Measurements from ENCODE around the gene GCFC2. TPM values are rescaled to one million over a fixed set of nuclear protein-coding genes. Genes with fewer than 3 reads are reported as not detected.
A peak's percentile ranks its signal among the peaks of the same experiment; 100 is the strongest.
"Not testable (repeated sequence)": the region's sequence is repeated elsewhere in the genome, so short reads cannot be mapped to it uniquely, and the experiment has no call there.

The GCFC2 gene
- total and polyA plus RNA-seq, 2 experiments from 2014 or later: 15.5 to 28.8 TPM

DNA sequence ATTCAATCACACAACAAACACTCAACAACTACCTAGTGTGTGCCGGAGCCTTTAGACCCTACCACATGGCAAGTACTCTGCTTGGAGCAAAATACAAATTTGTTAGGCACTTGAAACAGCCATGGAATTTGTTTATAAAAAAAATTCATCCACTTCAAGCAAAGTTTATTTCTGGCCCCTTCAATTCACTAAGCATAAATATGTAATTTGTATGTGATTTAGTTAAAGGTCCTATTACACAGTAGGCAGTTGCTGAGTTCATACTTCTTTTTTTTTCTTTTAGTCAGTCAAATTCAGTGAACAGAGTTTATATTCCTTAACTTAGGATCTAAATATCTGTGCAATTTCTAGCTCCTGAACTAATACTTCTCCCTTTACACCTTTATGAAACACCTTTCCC, 22.5 kb downstream of the GCFC2 start:
- no peak overlapping the region for H3K4me3 ChIP-seq
- H3K79me2 ChIP-seq: no peaks in the 10 kb centered on the region
- H3K27ac ChIP-seq: no peak overlapping the region
- WGBS (ENCODE audit: low lambda C conversion rate, missing lambda C conversion rate): 100% methylated on average over 1 of the region's 1 CpG
- H3K9me3 ChIP-seq (ENCODE audit: low read depth): no peaks in the 10 kb centered on the region
- H2AFZ ChIP-seq: no peak overlapping the region
- no peaks in the 10 kb centered on the region for H3K27me3 ChIP-seq
- H3K9me2 ChIP-seq (replicated peaks; ENCODE audit: insufficient read depth): no peaks in the 10 kb centered on the region
- no peak for DNase-seq (ENCODE audit: low spot score)
- no peaks in the 10 kb centered on the region for H3K36me3 ChIP-seq (replicated peaks; ENCODE audit: insufficient read depth, low read depth)
- TF ChIP-seq, protein P1, sequence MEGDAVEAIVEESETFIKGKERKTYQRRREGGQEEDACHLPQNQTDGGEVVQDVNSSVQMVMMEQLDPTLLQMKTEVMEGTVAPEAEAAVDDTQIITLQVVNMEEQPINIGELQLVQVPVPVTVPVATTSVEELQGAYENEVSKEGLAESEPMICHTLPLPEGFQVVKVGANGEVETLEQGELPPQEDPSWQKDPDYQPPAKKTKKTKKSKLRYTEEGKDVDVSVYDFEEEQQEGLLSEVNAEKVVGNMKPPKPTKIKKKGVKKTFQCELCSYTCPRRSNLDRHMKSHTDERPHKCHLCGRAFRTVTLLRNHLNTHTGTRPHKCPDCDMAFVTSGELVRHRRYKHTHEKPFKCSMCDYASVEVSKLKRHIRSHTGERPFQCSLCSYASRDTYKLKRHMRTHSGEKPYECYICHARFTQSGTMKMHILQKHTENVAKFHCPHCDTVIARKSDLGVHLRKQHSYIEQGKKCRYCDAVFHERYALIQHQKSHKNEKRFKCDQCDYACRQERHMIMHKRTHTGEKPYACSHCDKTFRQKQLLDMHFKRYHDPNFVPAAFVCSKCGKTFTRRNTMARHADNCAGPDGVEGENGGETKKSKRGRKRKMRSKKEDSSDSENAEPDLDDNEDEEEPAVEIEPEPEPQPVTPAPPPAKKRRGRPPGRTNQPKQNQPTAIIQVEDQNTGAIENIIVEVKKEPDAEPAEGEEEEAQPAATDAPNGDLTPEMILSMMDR (IDR thresholded peaks at IDR 0.05; ENCODE audit: poor library complexity): no peak
- TF ChIP-seq EZH2phosphoT487 (IDR thresholded peaks at IDR 0.05; ENCODE audit: low read depth, severe bottlenecking, unreplicated experiment): no peak
- TF ChIP-seq EZH2 (IDR thresholded peaks at IDR 0.05; ENCODE audit: borderline replicate concordance): no peak
- H3K4me2 ChIP-seq: no peak overlapping the region
- no peaks in the 10 kb centered on the region for H3K4me1 ChIP-seq (ENCODE audit: insufficient read depth)
- H4K20me1 ChIP-seq (ENCODE audit: insufficient read depth, poor library complexity, severe bottlenecking): no peaks in the 10 kb centered on the region

DNA sequence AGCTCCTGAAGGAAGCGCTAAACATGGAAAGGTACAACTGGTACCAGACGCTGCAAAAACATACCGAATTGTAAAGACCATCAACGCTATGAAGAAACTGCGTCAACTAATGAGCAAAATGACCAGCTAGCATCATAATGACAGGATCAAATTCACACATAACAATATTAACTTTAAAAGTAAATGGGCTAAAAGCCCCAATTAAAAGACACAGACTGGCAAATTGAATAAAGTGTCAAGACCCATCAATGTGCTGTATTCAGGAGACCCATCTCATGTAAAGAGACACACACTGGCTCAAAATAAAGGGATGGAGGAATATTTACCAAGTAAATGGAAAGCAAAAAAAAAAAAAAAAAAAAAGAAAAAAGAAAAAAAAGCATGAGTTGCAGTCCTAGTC, 27.3 kb downstream of the GCFC2 start:
- not testable (repeated sequence) for H3K79me2 ChIP-seq; H3K4me1 ChIP-seq (ENCODE audit: insufficient read depth); H3K27me3 ChIP-seq; DNase-seq (ENCODE audit: low spot score); H3K27ac ChIP-seq; H3K9me2 ChIP-seq (replicated peaks; ENCODE audit: insufficient read depth); H3K4me2 ChIP-seq; H3K9me3 ChIP-seq (ENCODE audit: low read depth); H4K20me1 ChIP-seq (ENCODE audit: insufficient read depth, poor library complexity, severe bottlenecking); H3K36me3 ChIP-seq (replicated peaks; ENCODE audit: insufficient read depth, low read depth); H3K4me3 ChIP-seq; H2AFZ ChIP-seq
- 97% methylated on average over 5 of the region's 5 CpGs for WGBS (ENCODE audit: low lambda C conversion rate, missing lambda C conversion rate)

DNA sequence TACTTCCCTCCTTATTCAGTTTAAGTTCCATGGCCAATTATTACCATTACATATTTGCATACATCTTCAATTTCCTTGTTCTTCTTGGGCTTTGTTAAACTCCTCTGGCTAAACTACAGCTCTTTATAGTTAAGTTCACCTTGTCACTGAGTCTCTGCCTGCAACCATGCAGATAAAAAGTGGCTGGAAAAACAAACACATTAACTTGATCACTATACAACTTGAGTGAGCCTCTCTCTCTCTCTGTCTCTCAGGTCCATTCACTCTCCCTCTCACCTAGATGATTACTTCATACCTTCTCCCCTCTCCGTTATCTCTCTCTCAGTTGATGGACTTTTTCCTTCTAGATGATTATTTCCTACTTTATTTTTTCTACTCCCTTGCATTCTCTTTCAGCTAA, 30.3 kb downstream of the GCFC2 start:
- Histone ChIP-seq H3K27me3 (no peaks in the 10 kb centered on the region), H3K79me2 (no peaks in the 10 kb centered on the region), H3K36me3 (replicated peaks; ENCODE audit: insufficient read depth, low read depth) (no peaks in the 10 kb centered on the region), H3K4me3 (no peak overlapping the region), H3K9me3 (ENCODE audit: low read depth) (no peaks in the 10 kb centered on the region), H3K9me2 (replicated peaks; ENCODE audit: insufficient read depth) (no peaks in the 10 kb centered on the region), H3K27ac (no peak overlapping the region), H3K4me2 (no peak overlapping the region), H4K20me1 (ENCODE audit: insufficient read depth, poor library complexity, severe bottlenecking) (no peaks in the 10 kb centered on the region), H3K4me1 (ENCODE audit: insufficient read depth) (no peaks in the 10 kb centered on the region), H2AFZ (no peak overlapping the region)
- peak; percentile 9 for DNase-seq (ENCODE audit: low spot score)
- 91% methylated on average over 1 of the region's 1 CpG for WGBS (ENCODE audit: low lambda C conversion rate, missing lambda C conversion rate)
- TF ChIP-seq, protein P1 (IDR thresholded peaks at IDR 0.05; ENCODE audit: poor library complexity): no peak
- TF ChIP-seq EZH2phosphoT487 (IDR thresholded peaks at IDR 0.05; ENCODE audit: low read depth, severe bottlenecking, unreplicated experiment): no peak
- no peak for TF ChIP-seq EZH2 (IDR thresholded peaks at IDR 0.05; ENCODE audit: borderline replicate concordance)

DNA sequence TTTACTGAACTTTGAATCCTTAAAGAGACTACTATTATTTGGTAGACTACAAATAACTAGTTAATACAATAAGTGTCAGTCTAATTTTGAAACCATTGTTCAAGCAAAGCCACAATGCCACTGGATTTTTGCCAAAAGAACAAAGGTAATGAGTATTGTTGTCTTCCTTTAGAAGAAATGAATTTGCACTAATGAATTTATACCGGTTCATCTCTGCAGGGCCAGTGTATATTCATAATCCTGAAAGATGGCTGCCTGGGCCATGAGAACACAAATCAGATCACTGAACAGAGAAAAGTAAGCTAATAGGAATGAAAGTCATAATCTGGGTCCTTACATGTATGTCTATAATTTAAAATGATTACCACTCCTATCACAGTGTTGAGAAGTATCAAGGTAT, 31.2 kb downstream of the GCFC2 start:
- H3K27me3 ChIP-seq: no peaks in the 10 kb centered on the region
- H3K27ac ChIP-seq: no peak overlapping the region
- no peaks in the 10 kb centered on the region for H3K9me3 ChIP-seq (ENCODE audit: low read depth)
- no peak overlapping the region for H3K4me3 ChIP-seq
- TF ChIP-seq EZH2phosphoT487 (IDR thresholded peaks at IDR 0.05; ENCODE audit: low read depth, severe bottlenecking, unreplicated experiment): no peak
- TF ChIP-seq EZH2 (IDR thresholded peaks at IDR 0.05; ENCODE audit: borderline replicate concordance): no peak
- TF ChIP-seq, protein P1 (IDR thresholded peaks at IDR 0.05; ENCODE audit: poor library complexity): no peak
- H3K4me1 ChIP-seq (ENCODE audit: insufficient read depth): no peaks in the 10 kb centered on the region
- H3K36me3 ChIP-seq (replicated peaks; ENCODE audit: insufficient read depth, low read depth): no peaks in the 10 kb centered on the region
- H4K20me1 ChIP-seq (ENCODE audit: insufficient read depth, poor library complexity, severe bottlenecking): no peaks in the 10 kb centered on the region
- DNase-seq (ENCODE audit: low spot score): no peak
- no peaks in the 10 kb centered on the region for H3K9me2 ChIP-seq (replicated peaks; ENCODE audit: insufficient read depth)
- H2AFZ ChIP-seq: no peak overlapping the region
- no peak overlapping the region for H3K4me2 ChIP-seq
- H3K79me2 ChIP-seq: no peaks in the 10 kb centered on the region
- 100% methylated on average over 1 of the region's 1 CpG for WGBS (ENCODE audit: low lambda C conversion rate, missing lambda C conversion rate)
